Endothelial cell of umbilical vein (primary cell): ENCODE measurements around the gene UTP18. TPM values are rescaled to one million over a fixed set of nuclear protein-coding genes. Genes with fewer than 3 reads are reported as not detected.

Experiments used
- BruUV-seq: library from RNA; stranded (reverse); fragments of 400-500 nt; replicated peaks from 2 replicates; lab custom pipeline; 2021; lab: Mats Ljungman, UMichigan
- CTCF ChIA-PET: fragments of 300-600, 350-600 bp; sonication (Branson Sonifier 250); formaldehyde crosslinking; loops from one replicate; lab custom pipeline; 2021; ENCODE audit warnings: antibody characterized with exemption, inconsistent platforms; lab: Charles Lee
- POLR2A ChIA-PET: fragments of 300-600, 350-600 bp; sonication (Branson Sonifier 250); formaldehyde crosslinking; loops from one replicate; lab custom pipeline; 2021; ENCODE audit warnings: antibody characterized with exemption, inconsistent platforms; lab: Charles Lee
- DNase-seq: peaks from one replicate; pipeline ENCODE4 v3.0.0-alpha.2; 2011; ENCODE audit warnings: low read depth, low spot score
- FAIRE-seq: peaks from 2 replicates; lab custom pipeline; 2011; peaks lifted over from hg19 to GRCh38; lab: Jason Lieb, UNC
- H2AFZ ChIP-seq: 2 replicates; pipeline ENCODE4 v1.6.0; 2012; ENCODE audit warnings: low read depth, low read length, control low read depth, inconsistent platforms
- H3K27ac ChIP-seq: 2 replicates; pipeline ENCODE4 v1.5.1; 2011; ENCODE audit warnings: low read depth, mild to moderate bottlenecking, control low read depth, low read length, moderate library complexity; ENCODE audit not compliant: insufficient read depth
- H3K27me3 ChIP-seq, 2 experiments: 2 replicates each; pipeline versions ENCODE4 v1.6.0 to v1.6.1; 2011; ENCODE audit warnings: low read length in 2 of 2, mixed read lengths in 1 of 2; ENCODE audit not compliant: control insufficient read depth in 2 of 2, insufficient read depth in 2 of 2
- H3K36me3 ChIP-seq, 2 experiments: 2 replicates in 1 of 2; 3 replicates in 1 of 2; pipeline ENCODE4 v1.5.1; 2011; ENCODE audit warnings: low read length in 2 of 2, mild to moderate bottlenecking in 1 of 2, moderate library complexity in 1 of 2; ENCODE audit not compliant: control insufficient read depth in 2 of 2, insufficient read depth in 2 of 2; ENCODE audit errors: extremely low read depth in 1 of 2
- H3K4me1 ChIP-seq: 3 replicates; pipeline ENCODE4 v1.5.1; 2011; ENCODE audit warnings: mild to moderate bottlenecking, low read length; ENCODE audit not compliant: control insufficient read depth, insufficient read depth; ENCODE audit errors: extremely low read depth
- H3K4me2 ChIP-seq: 2 replicates; pipeline ENCODE4 v1.6.1; 2011; ENCODE audit warnings: low read length, control low read depth, mixed read lengths; ENCODE audit not compliant: insufficient read depth
- H3K4me3 ChIP-seq, 3 experiments: fragments of 200-600 bp in 1 of 3; sonication (generic), shearing (Covaris generic) in 1 of 3; replicated peaks in 1 of 3; 2 replicates each; pipeline ENCODE4 v1.5.1; 2011 to 2016; ENCODE audit warnings: control low read depth in 3 of 3, low read length in 3 of 3, mild to moderate bottlenecking in 2 of 3, inconsistent platforms in 1 of 3, low read depth in 1 of 3, moderate library complexity in 1 of 3; ENCODE audit not compliant: insufficient read depth in 1 of 3
- H3K79me2 ChIP-seq: 2 replicates; pipeline ENCODE4 v1.6.0; 2012; ENCODE audit warnings: low read length, inconsistent platforms; ENCODE audit not compliant: control insufficient read depth, insufficient read depth
- H3K9ac ChIP-seq: replicated peaks from 2 replicates; pipeline ENCODE3; 2011; ENCODE audit warnings: low read length, control low read depth; ENCODE audit not compliant: insufficient read depth; ENCODE audit errors: extremely low read depth
- H3K9me1 ChIP-seq: replicated peaks from 3 replicates; pipeline ENCODE4 v1.6.0; 2011; ENCODE audit warnings: mild to moderate bottlenecking, low read length; ENCODE audit not compliant: control insufficient read depth, insufficient read depth; ENCODE audit errors: extremely low read depth
- H3K9me3 ChIP-seq: replicated peaks from 2 replicates; pipeline ENCODE4 v1.5.1; 2012; ENCODE audit warnings: low read length, inconsistent platforms; ENCODE audit not compliant: control insufficient read depth, insufficient read depth
- H4K20me1 ChIP-seq: replicated peaks from 2 replicates; pipeline ENCODE3; 2011; ENCODE audit warnings: mild to moderate bottlenecking, low read length; ENCODE audit not compliant: control insufficient read depth, insufficient read depth; ENCODE audit errors: extremely low read depth
- EZH2 ChIP-seq: IDR thresholded peaks from 2 replicates; pipeline ENCODE4 v1.6.1; 2012; ENCODE audit warnings: borderline replicate concordance, low read depth, mild to moderate bottlenecking, moderate library complexity, low read length, inconsistent platforms; ENCODE audit not compliant: severe bottlenecking
- FOS ChIP-seq: IDR thresholded peaks from 2 replicates; pipeline ENCODE4 v1.6.1; 2011; ENCODE audit warnings: mild to moderate bottlenecking, low read length, moderate library complexity, borderline replicate concordance; ENCODE audit not compliant: insufficient read depth
- GATA2 ChIP-seq: IDR thresholded peaks from 2 replicates; pipeline ENCODE4 v1.7.0; 2011; ENCODE audit warnings: low read depth, mild to moderate bottlenecking, moderate library complexity, mixed read lengths, low read length; ENCODE audit not compliant: insufficient read length, insufficient read depth
- JUN ChIP-seq: IDR thresholded peaks from 2 replicates; pipeline ENCODE4 v1.6.1; 2011; ENCODE audit warnings: borderline replicate concordance, low read depth; ENCODE audit not compliant: insufficient read length, insufficient read depth
- MYC ChIP-seq: IDR thresholded peaks from one replicate; pipeline ENCODE4 v1.6.1; 2011; ENCODE audit warnings: mild to moderate bottlenecking, low read depth, low read length
- POLR2A ChIP-seq: IDR thresholded peaks from 2 replicates; pipeline ENCODE4 v1.6.1; 2012; ENCODE audit warnings: low read depth, mild to moderate bottlenecking, control low read depth, low read length
- POLR2AphosphoS5 ChIP-seq: IDR thresholded peaks from 2 replicates; pipeline ENCODE4 v1.6.1; 2012; ENCODE audit warnings: low read depth, mild to moderate bottlenecking, control low read depth, low read length, moderate library complexity; ENCODE audit not compliant: insufficient read depth
- dilution Hi-C: fragments of 300-500 bp; cut with MboI; formaldehyde crosslinking; loops from one replicate; pipeline ENCODE4 v1.15.0; 2019; ENCODE audit warnings: low sequenced_read_pairs; ENCODE audit not compliant: extremely low pct_ligation_motif_present
- intact Hi-C: fragments of 100-400 bp; cut with micrococcal nuclease; formaldehyde crosslinking; loops from one replicate; pipeline ENCODE4 v1.10.0; 2022
- polyA plus RNA-seq, 4 experiments: library from polyadenylated mRNA; depleted of rRNA in 3 of 4; stranded (reverse) in 3 of 4; unstranded in 1 of 4; fragments of >200 nt; gene quantifications; 2 replicates each; pipeline versions ENCODE4 v1.2.1 to v1.2.3, GENCODE V29; 2011 to 2012; ENCODE audit warnings: missing spikeins in 1 of 4
- total RNA-seq: library from RNA; stranded (reverse); gene quantifications from 2 replicates; pipeline ENCODE4 v1.2.3, GENCODE V29; 2021
- TF ChIP-seq, protein P1 (sequence below), 2 donors: IDR thresholded peaks; 1 replicate in 1 of 2; 2 replicates in 1 of 2; pipeline ENCODE4 v1.5.1; 2011; ENCODE audit warnings: low read length in 2 of 2, mild to moderate bottlenecking in 2 of 2, moderate library complexity in 2 of 2, control low read depth in 1 of 2, inconsistent platforms in 1 of 2, low read depth in 1 of 2; ENCODE audit not compliant: insufficient read depth in 1 of 2; ENCODE audit errors: extremely low read depth in 1 of 2
- TF ChIP-seq, protein P2 (sequence below): IDR thresholded peaks from 2 replicates; pipeline ENCODE4 v1.6.1; 2011; ENCODE audit not compliant: insufficient read depth, insufficient read length

The UTP18 gene
- total and polyA plus RNA-seq, 2 donors (not counting 3 experiments of a cell fraction or from before 2014, with no cell fraction given), result 9.1 to 29.3 TPM

DNA sequence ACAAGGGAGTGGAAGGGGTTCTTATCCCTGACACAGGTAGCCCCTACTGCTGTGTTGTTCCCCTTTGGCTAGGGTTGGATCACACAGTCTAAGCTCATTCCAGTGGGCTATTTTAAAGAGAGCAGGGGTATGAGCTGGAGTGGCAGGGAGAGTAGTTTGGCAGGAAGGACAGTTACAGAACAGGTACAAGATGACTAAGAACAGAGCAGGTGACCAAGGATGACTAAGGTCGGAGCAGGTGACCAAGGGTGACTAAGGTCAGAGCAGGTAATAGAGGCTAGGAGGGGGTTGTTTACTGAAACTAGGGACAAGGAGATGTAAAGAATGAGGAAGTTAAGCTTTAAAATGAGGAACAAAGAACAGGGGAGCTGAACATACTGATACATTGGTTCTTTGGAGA, 58.8 kb downstream of the UTP18 start:
- FAIRE-seq, result no peak
- Histone ChIP-seq H3K27me3 (no peaks in the 10 kb centered on the region), H4K20me1 (no peaks in the 10 kb centered on the region), H3K9ac (no peak overlapping the region), H3K9me3 (no peaks in the 10 kb centered on the region), H2AFZ (no peak overlapping the region), H3K4me3 (no peak overlapping the region), H3K9me1 (no peaks in the 10 kb centered on the region), H3K4me2 (no peak overlapping the region), H3K36me3 (no peaks in the 10 kb centered on the region), H3K4me1 (no peaks in the 10 kb centered on the region), H3K27ac (no peak overlapping the region), H3K79me2 (no peaks in the 10 kb centered on the region)
- no peak for DNase-seq
- POLR2A ChIA-PET, result no interaction called here
- no TSS peak for BruUV-seq
- intact Hi-C loops, result no loop called here
- TF ChIP-seq FOS (no peak), POLR2AphosphoS5 (no peak), JUN (no peak), GATA2 (no peak), EZH2 (no peak), POLR2A (no peak), MYC (no peak)
- TF ChIP-seq, protein P1, sequence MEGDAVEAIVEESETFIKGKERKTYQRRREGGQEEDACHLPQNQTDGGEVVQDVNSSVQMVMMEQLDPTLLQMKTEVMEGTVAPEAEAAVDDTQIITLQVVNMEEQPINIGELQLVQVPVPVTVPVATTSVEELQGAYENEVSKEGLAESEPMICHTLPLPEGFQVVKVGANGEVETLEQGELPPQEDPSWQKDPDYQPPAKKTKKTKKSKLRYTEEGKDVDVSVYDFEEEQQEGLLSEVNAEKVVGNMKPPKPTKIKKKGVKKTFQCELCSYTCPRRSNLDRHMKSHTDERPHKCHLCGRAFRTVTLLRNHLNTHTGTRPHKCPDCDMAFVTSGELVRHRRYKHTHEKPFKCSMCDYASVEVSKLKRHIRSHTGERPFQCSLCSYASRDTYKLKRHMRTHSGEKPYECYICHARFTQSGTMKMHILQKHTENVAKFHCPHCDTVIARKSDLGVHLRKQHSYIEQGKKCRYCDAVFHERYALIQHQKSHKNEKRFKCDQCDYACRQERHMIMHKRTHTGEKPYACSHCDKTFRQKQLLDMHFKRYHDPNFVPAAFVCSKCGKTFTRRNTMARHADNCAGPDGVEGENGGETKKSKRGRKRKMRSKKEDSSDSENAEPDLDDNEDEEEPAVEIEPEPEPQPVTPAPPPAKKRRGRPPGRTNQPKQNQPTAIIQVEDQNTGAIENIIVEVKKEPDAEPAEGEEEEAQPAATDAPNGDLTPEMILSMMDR (IDR thresholded peaks at IDR 0.05; ENCODE audit: extremely low read depth in 1 of 2, insufficient read depth in 1 of 2, low read depth in 1 of 2, low read length in 2 of 2), result no peak
- TF ChIP-seq, protein P2, sequence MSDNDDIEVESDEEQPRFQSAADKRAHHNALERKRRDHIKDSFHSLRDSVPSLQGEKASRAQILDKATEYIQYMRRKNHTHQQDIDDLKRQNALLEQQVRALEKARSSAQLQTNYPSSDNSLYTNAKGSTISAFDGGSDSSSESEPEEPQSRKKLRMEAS, result no peak
- CTCF ChIA-PET, result interaction anchor here (0.8 kb wide), 1 partner anchor 20 kb away, joined by 3 read pairs; no protein-coding TSS in a partner anchor
- dilution Hi-C loops, result no loop called here
